Femur (tissue), 1 donor: ENCODE measurements around the gene NAA15.
"Not testable (repeated sequence)": the region's sequence is repeated elsewhere in the genome, so short reads cannot be mapped to it uniquely, and the experiment has no call there.

ENCODE experiments used
- DNase-seq: peaks from one replicate; pipeline ENCODE4 v3.0.0-alpha.2; 2017

Gene NAA15

DNA sequence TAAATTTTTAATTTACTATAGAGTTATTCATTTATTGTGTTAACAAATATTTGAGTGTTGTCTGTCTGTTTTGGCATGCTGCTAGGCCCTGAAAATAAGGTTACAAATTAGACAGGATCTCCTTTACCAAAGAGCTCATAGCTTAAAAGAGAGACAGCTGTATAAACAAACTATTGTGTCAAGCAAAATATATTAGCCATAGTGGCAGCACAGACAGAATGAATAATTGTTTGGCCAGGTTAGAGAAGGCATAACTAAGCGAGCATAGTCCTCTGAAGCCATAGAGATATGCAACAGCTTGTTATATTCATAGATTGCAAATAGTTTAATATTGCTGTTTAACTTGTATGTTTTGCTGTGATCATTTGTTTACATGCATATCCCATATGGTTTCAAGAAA is 67.7 kb downstream of the NAA15 start:
- no peak for DNase-seq

DNA sequence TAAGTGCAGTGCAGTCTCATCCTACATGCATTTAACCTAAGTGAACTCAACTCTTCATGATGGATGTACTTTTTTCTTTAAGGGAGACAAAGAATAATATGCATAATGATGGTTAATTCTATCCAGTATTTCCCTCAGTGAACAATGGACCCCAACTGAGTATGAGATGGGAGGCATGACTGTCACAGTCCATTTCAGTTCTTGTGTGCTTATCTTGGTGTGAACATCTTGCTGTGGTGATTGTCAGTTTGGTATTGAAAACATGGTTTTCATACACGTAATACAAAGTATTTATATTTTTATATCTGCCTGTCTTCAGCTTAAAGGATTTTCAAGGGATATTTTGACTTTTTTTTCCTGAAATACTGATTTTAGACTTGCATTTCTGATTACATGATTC is 72.9 kb downstream of the NAA15 start:
- DNase-seq: no peak

DNA sequence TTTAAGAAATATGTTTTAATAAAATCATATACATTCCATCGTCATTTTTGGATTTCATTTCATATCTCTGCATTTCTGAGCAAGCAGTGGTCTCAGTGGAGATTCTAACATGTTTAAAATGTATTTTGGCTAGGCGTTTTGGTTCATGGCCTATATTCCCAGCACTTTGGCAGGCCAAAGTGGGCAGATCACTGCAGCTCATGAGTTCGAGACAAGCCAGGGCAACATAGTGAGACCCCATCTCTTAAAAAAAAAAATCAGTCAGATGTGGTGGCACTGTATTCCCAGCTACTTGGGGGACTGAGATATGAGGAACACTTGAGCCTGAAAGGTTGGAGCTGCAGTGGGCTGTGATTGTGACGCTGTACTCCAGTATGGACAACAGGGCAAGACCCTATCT is 85.1 kb downstream of the NAA15 start:
- no peak for DNase-seq

- DNase-seq: no peak
Observed at GRCh38 chr4:139389102-139389501, 87.8 kb downstream of the NAA15 start.

- DNase-seq: no peak
Observed at GRCh38 chr4:139389991-139390390, 88.7 kb downstream of the NAA15 start.

GRCh38 chr4:139391731-139392130 is 90.4 kb downstream of the NAA15 start:
- DNase-seq: no peak

DNA sequence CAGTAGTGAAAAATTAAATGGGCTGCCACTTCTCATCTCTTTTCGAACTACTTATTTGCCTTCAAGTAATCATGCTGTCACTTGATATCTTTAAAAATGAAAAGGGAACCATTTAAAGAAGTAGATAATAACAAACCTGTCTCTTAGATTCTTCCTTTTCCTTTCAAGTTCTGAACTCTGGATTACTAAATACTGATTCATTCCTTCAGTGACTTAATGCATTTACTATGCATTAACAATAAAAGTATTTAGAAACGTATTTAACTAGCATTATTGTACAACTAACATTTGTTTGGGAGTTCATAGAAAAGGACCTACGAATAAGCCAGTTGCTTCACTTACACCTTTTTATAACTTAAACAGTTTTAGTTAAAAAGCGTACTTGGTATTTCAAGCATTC is 91.5 kb downstream of the NAA15 start:
- no peak for DNase-seq

GRCh38 chr4:139401368-139401767 is 100.1 kb downstream of the NAA15 start:
- DNase-seq: no peak

DNA sequence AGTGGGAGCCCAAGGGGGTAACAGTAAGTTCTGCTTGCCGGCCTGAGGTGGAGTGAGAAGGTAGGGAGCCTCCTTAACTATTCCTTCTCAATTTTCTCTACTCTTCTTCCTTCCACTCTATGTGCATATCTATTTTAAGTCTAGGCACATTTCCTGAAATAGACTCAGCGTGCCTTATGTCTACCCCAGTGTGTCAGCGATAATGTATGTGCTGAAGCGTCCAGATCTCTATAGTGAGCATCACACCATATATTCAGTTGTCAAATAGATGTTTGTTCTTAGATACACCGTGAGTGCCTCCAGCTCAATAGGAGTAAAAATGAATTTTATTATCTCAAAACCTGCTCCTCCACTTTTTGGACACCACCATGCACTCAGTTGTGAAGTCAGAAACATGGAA is 101.1 kb downstream of the NAA15 start:
- DNase-seq: no peak

GRCh38 chr4:139403462-139403861 is 102.2 kb downstream of the NAA15 start:
- DNase-seq: no peak

- DNase-seq: no peak
Observed at GRCh38 chr4:139410312-139410711, 109.0 kb downstream of the NAA15 start.

DNA sequence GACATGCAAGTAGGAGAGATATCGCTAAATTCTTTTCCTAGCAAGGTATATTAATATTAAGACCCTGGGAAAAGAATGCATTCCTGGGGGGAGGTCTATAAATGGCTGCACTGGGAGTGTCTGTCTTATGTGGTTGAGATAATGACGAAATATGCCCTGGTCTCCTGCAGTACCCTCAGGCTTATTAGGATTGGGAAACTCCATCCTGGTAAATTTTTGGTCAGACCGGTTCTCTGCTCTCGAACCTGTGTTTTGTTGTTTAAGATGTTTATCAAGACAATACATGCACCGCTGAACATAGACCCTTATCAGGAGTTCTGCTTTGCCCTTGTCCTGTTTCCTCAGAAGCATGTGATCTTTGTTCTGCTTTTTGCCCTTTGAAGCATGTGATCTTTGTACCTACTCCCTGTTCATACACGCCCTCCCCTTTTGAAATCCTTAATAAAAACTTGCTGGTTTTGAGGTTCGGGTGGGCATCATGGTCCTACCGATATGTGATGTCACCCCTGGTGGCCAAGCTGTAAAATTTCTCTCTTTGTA is 113.4 kb downstream of the NAA15 start:
- not testable (repeated sequence) for DNase-seq

GRCh38 chr4:139416073-139416673 is 114.9 kb downstream of the NAA15 start:
- DNase-seq: no peak

- DNase-seq: peak; percentile 73
Observed at GRCh38 chr4:139419388-139419914, 118.1 kb downstream of the NAA15 start.

GRCh38 chr4:139420652-139421051 is 119.3 kb downstream of the NAA15 start:
- DNase-seq: no peak

DNA sequence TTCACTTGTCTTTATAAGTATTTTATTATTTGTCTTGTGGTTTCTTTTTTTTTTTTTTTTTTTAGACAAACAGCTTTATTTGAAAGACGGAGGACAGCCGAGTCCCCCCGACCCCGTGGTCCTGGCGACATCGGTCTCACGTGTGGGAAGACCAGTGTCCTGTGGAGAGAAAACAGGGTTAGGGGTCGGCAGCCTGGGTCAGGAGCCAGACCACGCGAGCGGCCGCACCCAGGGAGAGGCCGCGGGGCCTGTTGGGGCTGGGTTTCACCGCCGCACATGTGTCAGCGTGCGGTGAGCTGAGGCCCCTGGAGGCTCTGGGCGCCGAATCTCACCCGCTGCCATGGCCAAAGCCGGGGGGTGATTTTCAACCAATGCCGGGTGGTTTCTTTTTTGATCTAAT is 134.8 kb downstream of the NAA15 start:
- no peak for DNase-seq

- DNase-seq: no peak
Observed at GRCh38 chr4:139438141-139438540, 136.8 kb downstream of the NAA15 start.

DNA sequence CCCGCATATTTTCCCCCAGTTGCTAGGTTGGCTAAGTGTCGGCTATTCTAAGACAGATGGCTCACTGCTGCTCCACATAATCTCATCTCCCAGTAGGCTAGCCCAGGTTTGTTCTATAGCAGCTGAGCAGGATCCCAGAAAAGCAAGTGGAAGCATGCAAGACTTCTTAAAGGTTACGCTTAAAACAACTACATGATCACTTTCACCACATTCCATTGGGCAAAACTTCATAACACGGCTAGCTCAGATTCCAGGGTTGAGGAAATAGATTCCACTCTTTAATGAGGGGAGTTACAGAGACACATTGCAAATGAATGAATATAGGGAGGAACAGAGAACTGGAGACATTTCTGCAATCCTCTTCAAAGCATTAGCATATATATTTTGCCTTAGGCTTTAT is 139.7 kb downstream of the NAA15 start:
- no peak for DNase-seq

GRCh38 chr4:139443661-139444060 is 142.4 kb downstream of the NAA15 start:
- no peak for DNase-seq

DNA sequence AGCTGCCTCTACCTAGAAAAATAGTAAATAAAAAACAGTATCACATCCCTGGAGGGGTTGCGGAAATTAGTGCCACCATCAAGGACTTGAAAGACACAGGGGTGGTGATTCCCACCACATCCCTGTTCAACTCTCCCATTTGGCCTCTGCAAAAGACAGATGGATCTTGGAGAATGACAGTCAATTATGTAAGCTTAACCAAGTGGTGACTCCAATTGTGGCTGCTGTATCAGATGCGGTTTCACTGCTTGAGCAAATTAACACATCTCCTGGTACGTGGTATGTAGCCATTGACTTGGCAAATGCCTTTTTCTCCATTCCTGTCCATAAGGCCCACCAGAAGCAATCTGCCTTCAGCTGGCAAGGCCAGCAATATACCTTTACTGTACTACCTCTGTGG is 143.6 kb downstream of the NAA15 start:
- not testable (repeated sequence) for DNase-seq

DNA sequence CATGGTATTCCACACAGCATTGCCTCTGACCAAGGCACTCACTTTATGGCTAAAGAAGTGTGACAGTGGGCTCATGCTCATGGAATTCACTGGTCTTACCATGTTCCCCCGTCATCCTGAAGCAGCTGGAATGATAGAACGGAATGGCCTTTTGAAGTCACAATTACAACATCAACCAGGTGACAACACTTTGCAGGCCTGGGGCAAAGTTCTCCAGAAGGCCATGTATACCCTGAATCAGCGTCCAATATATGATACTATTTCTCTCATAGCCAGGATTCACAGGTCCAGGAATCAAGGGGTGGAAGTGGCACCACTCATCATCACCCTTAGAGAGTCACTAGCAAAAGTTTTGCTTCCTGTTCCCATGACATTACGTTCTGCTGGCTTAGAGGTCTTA is 145.8 kb downstream of the NAA15 start:
- DNase-seq: not testable (repeated sequence)

GRCh38 chr4:139450586-139450985 is 149.3 kb downstream of the NAA15 start:
- DNase-seq: no peak

DNA sequence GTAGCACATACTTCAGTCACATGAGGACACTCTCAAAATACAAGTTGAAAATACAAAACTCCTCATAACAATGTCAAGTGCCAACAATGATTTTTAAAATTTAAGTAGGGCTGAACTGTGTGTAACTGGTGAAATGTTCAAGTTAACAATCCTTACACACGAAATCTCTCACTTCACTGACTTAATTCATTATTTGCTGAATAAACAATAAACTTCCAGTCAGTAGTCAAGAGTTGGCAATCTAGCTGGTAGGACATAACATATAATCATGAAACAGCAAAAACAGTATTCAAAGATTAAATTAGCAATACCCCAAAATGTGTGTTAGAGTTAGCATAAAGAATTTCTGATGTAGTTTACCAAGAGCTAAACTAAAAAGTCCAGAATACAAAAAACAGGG is 150.7 kb downstream of the NAA15 start:
- DNase-seq: no peak

DNA sequence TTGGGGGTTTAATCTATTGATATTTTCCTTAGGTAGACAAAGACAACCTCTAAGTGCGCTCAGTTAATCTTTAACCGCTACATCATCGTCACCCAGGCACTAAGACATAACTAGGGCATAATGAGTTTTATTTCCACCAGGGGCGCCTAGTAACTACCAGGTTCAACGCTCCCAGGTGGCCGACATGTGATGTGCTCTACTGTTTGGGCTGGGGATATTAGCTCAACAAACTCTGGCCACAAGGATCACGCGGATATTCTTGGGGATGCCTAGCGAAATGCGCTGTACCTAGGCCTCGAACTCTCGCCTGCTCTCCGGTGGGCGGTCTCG is 151.7 kb downstream of the NAA15 start:
- no peak for DNase-seq
